ENCODE measurements around the gene TFG.
A peak's percentile ranks its signal among the peaks of the same experiment; 100 is the strongest.

The TFG gene

DNA sequence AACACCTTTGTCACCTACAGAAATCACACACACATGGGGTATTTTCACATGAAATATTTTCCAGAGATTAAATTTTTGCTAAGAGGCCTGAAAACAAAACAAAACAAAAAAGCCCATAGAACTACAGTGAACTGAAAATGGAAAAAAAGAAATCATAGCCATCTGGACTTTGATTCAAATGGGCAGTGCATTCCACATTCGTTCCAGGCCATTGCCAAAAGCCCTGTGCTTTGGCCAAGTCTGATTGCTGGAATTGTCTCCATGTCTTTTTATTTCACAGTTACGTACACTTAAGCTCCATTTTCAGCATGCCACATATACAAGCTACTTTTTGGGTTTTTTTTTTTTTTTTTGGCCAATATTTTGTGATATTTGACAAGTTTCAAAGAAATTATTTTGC lies 47.1 kb downstream of the TFG start:
- TF ChIP-seq, protein P1, sequence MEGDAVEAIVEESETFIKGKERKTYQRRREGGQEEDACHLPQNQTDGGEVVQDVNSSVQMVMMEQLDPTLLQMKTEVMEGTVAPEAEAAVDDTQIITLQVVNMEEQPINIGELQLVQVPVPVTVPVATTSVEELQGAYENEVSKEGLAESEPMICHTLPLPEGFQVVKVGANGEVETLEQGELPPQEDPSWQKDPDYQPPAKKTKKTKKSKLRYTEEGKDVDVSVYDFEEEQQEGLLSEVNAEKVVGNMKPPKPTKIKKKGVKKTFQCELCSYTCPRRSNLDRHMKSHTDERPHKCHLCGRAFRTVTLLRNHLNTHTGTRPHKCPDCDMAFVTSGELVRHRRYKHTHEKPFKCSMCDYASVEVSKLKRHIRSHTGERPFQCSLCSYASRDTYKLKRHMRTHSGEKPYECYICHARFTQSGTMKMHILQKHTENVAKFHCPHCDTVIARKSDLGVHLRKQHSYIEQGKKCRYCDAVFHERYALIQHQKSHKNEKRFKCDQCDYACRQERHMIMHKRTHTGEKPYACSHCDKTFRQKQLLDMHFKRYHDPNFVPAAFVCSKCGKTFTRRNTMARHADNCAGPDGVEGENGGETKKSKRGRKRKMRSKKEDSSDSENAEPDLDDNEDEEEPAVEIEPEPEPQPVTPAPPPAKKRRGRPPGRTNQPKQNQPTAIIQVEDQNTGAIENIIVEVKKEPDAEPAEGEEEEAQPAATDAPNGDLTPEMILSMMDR (IDR thresholded peaks at IDR 0.05; ENCODE audit: borderline replicate concordance, insufficient read depth, low read depth, low read length): no peak
- H3K4me3 ChIP-seq (ENCODE audit: low read depth, low read length): no peak overlapping the region

DNA sequence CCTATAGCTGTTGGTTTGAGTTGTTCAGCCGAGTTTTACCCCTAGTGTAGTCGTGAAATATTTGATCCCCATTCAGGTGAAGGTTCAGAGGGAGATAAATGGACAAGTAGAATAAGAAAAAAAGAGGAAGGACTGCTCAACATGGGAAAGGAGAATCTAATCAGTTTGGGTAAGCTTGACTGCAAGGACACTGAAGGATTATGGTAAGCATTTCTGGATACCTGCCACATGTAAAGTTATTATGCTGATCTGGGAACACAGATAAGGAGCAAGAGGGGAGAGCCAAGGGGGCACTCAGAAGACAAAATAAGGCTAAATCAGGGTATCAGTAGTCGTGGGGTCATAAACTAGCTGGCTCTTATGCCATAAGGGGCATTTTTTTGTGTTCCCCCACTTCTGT lies 49.9 kb downstream of the TFG start:
- TF ChIP-seq, protein P1 (IDR thresholded peaks at IDR 0.05; ENCODE audit: borderline replicate concordance, insufficient read depth, low read depth, low read length): no peak
- no peak overlapping the region for H3K4me3 ChIP-seq (ENCODE audit: low read depth, low read length)

DNA sequence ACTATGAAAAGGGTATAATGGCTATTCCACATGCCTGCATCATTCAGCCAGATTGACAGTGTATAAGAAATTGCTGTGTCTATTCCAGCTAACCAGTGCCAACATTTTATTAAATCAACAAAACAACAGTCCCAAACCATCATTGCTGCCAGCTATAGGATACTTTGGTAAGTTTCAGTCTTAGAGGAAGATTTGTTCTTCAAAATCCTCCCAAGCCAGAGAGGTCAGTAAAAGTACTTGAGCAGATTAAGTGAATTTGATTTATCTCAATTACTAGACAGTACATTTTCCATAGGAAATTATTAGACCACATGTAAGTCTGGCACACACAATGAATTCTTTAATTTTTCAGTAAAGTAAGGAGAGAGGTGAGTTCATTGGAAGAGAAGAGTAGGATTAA lies 50.7 kb downstream of the TFG start:
- H3K4me3 ChIP-seq (ENCODE audit: low read depth, low read length): no peak overlapping the region
- TF ChIP-seq, protein P1 (IDR thresholded peaks at IDR 0.05; ENCODE audit: borderline replicate concordance, insufficient read depth, low read depth, low read length): no peak

DNA sequence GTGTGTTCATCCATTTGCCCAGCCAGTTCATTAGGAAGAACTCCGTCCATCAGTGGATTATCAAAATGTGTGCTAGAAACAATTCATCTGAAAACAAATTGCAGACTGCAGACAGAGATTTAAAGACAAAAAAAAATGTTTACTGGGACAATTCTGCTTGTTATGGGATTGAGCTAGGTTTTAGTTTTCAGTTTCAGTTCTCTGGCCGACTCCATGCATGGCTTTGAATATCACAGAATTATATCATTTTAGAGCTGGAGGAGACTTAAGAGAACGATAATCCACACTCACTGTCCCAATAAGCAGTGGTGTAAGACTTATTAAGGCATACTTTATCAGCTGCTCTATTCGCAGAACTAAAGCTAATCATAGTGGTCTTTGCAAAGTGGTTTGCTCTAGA lies 51.1 kb downstream of the TFG start:
- no peak overlapping the region for H3K4me3 ChIP-seq (ENCODE audit: low read depth, low read length)
- TF ChIP-seq, protein P1 (IDR thresholded peaks at IDR 0.05; ENCODE audit: borderline replicate concordance, insufficient read depth, low read depth, low read length): no peak

DNA sequence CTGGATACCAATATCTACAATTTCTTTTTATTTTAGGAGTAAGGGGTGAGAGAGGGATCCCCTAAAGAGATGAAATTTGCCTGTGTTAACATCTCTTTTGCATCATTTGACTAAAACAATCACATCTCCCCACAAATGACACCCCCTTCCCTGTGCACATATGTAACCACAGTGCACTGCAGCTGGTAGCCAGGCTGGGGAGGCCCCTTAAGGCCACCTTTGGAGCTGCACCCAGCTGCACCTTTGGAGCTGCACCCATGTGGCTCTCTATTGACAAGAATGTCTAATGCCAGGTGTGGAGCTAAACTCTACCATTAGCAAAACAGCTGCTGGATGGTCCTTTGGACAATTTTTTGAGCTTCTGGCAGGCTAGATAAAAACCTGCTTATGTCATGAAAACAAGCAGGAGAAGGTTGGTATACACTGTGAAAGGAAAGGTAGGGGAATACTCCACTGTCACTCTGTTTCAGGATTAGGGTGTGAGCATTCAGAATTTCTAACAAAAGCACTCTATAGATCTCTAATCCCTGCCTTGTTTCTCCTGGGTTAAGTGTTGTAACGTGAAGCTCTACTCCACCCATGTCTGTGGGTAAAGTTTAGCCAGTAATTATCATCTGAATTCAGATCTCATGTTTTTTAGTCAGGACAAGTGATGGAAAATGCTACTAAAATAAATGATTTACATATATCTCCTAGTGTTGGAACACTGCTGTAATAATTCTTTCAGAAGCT lies 52.1 kb downstream of the TFG start:
- TF ChIP-seq, protein P1 (IDR thresholded peaks at IDR 0.05; ENCODE audit: borderline replicate concordance, insufficient read depth, low read depth, low read length): peak; percentile 41
- H3K4me3 ChIP-seq (ENCODE audit: low read depth, low read length): no peak overlapping the region

DNA sequence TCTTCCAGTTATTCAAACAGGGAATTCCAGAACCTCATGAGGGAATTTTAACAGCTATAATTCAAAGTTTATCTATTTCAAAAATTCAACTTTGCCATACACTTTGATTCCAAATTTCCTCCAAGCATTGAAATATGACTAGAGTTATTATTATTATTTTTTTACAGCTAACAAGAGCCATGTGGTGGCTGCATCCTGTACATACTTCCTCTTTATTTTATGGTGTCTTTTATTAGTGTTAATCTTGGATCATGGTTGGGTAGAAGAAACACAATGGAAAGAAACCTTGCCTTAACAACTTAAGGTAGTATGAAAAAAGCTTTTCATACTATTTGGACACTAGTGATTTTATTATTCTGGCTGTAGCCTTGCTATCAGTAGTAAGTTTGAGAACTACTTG lies 52.7 kb downstream of the TFG start:
- TF ChIP-seq, protein P1 (IDR thresholded peaks at IDR 0.05; ENCODE audit: borderline replicate concordance, insufficient read depth, low read depth, low read length): no peak
- H3K4me3 ChIP-seq (ENCODE audit: low read depth, low read length): no peak overlapping the region

DNA sequence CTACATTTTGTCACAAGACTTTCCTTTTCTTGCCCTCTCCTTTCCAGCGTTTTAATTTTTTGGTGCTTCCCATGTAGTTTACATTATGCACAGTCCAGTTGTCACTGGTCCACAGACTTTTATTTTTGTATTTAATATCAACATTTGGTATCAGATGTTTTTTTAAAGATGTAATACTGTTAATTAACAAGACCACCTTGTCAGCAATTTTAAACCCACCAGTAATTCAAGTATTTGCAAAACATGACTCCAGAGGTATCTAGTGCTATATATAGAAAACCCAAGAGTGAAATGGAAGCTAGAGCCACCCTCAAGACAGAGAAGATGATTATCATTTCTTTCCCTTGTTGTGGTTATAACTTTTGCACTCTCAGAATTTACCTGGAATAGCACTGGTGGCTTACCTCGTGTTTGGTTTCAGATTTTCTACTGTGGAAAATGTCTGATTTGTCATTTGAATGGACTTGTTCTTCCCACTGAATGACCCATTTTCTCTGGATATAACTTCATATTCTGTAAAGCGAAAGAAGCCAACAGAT lies 56.2 kb downstream of the TFG start:
- TF ChIP-seq, protein P1 (IDR thresholded peaks at IDR 0.05; ENCODE audit: borderline replicate concordance, insufficient read depth, low read depth, low read length): no peak
- H3K4me3 ChIP-seq (ENCODE audit: low read depth, low read length): no peak overlapping the region
